Raji (cell line): Measurements from ENCODE around the gene STK38L.

Experiments
- POLR2A ChIP-seq: IDR thresholded peaks from 2 replicates; pipeline ENCODE4 v1.6.1; 2011; ENCODE audit warnings: low read depth, low read length, control low read depth; ENCODE audit not compliant: insufficient read depth

Gene STK38L

GRCh38 chr12:27217590-27217989 lies 26.5 kb upstream of the STK38L start:
- TF ChIP-seq POLR2A = no peak

- TF ChIP-seq POLR2A = no peak
These were observed 24.4 kb upstream of the STK38L start for GRCh38 chr12:27219693-27220054.

GRCh38 chr12:27220055-27220987 lies 23.8 kb upstream of the STK38L start:
- TF ChIP-seq POLR2A = no peak

GRCh38 chr12:27220988-27221345 lies 23.1 kb upstream of the STK38L start:
- no peak for TF ChIP-seq POLR2A

GRCh38 chr12:27221625-27222387 lies 22.3 kb upstream of the STK38L start:
- no peak for TF ChIP-seq POLR2A

- no peak for TF ChIP-seq POLR2A
These were observed 17.6 kb upstream of the STK38L start for GRCh38 chr12:27226407-27226929.

GRCh38 chr12:27229367-27229766 lies 14.7 kb upstream of the STK38L start:
- no peak for TF ChIP-seq POLR2A

- no peak for TF ChIP-seq POLR2A
These were observed 10.3 kb upstream of the STK38L start for GRCh38 chr12:27233814-27234213.

GRCh38 chr12:27236498-27236897 lies 7.6 kb upstream of the STK38L start:
- no peak for TF ChIP-seq POLR2A

GRCh38 chr12:27237790-27238771 lies 6.0 kb upstream of the STK38L start:
- no peak for TF ChIP-seq POLR2A

- no peak for TF ChIP-seq POLR2A
These were observed 1.1 kb upstream of the STK38L start for GRCh38 chr12:27243006-27243405.

GRCh38 chr12:27244689-27245488 lies 803 bp downstream of the STK38L start:
- TF ChIP-seq POLR2A = no peak

GRCh38 chr12:27246141-27246540 lies 2.1 kb downstream of the STK38L start:
- no peak for TF ChIP-seq POLR2A

GRCh38 chr12:27246774-27247173 lies 2.7 kb downstream of the STK38L start:
- TF ChIP-seq POLR2A = no peak
